ENCODE measurements around the gene SMCP.

GRCh38 chr1:152907686-152908601, 29.8 kb downstream of the SMCP start, which contains the start of gene IVL:
- TF ChIP-seq EP300 (IDR thresholded peaks at IDR 0.05) (no peak), CTCF (IDR thresholded peaks at IDR 0.05) (no peak)
